HG03460 (cell line): ENCODE results near the gene OR9I1.

ENCODE experiments used
- ATAC-seq: cut with Tn5 transposase; IDR thresholded peaks from one replicate; pipeline ENCODE4 v1.9.1; 2021; ENCODE audit not compliant: unreplicated experiment

OR9I1 gene

GRCh38 chr11:58125469-58125868 is at the start of gene OR9I1:
Gene OR9I1 (minus strand): TSS chr11:58125530. CDS start chr11:58119444, 6,086 bp downstream.
- no peak for ATAC-seq

- no peak for ATAC-seq
Observed at GRCh38 chr11:58165504-58166106, 40.3 kb upstream of the OR9I1 start.

- ATAC-seq, result no peak
Observed at GRCh38 chr11:58164990-58165389, 39.7 kb upstream of the OR9I1 start.

GRCh38 chr11:58164389-58164788 is 39.1 kb upstream of the OR9I1 start:
- no peak for ATAC-seq

- ATAC-seq, result no peak
Observed at GRCh38 chr11:58152781-58153180, 27.5 kb upstream of the OR9I1 start.

- ATAC-seq, result no peak
Observed at GRCh38 chr11:58142761-58143160, 17.4 kb upstream of the OR9I1 start.

GRCh38 chr11:58135171-58135570 is 9.8 kb upstream of the OR9I1 start:
- ATAC-seq, result no peak

GRCh38 chr11:58134151-58134550 is 8.8 kb upstream of the OR9I1 start:
- ATAC-seq, result no peak

GRCh38 chr11:58133309-58134076 is 8.2 kb upstream of the OR9I1 start:
- no peak for ATAC-seq

- ATAC-seq, result no peak
Observed at GRCh38 chr11:58127350-58127749, 2.0 kb upstream of the OR9I1 start.

GRCh38 chr11:58121096-58121495 is 4.2 kb downstream of the OR9I1 start:
- ATAC-seq, result no peak

GRCh38 chr11:58097437-58097836 is 27.9 kb downstream of the OR9I1 start:
- no peak for ATAC-seq

GRCh38 chr11:58086528-58086927 is 38.8 kb downstream of the OR9I1 start:
- no peak for ATAC-seq

- no peak for ATAC-seq
Observed at GRCh38 chr11:58075781-58076180, 49.5 kb downstream of the OR9I1 start.

GRCh38 chr11:58070585-58070984 is 54.7 kb downstream of the OR9I1 start:
- no peak for ATAC-seq

- ATAC-seq, result no peak
Observed at GRCh38 chr11:58068655-58069054, 56.7 kb downstream of the OR9I1 start.

GRCh38 chr11:58067685-58068084 is 57.6 kb downstream of the OR9I1 start:
- no peak for ATAC-seq
